ENCODE data around the gene HDAC10. TPM values are rescaled to one million over a fixed set of nuclear protein-coding genes. Genes with fewer than 3 reads are reported as not detected.
"Not testable (repeated sequence)": the region's sequence is repeated elsewhere in the genome, so short reads cannot be mapped to it uniquely, and the experiment has no call there.

HDAC10 gene
- total RNA-seq, 2 donors from 2014 or later, result 40.5 to 59.1 TPM

DNA sequence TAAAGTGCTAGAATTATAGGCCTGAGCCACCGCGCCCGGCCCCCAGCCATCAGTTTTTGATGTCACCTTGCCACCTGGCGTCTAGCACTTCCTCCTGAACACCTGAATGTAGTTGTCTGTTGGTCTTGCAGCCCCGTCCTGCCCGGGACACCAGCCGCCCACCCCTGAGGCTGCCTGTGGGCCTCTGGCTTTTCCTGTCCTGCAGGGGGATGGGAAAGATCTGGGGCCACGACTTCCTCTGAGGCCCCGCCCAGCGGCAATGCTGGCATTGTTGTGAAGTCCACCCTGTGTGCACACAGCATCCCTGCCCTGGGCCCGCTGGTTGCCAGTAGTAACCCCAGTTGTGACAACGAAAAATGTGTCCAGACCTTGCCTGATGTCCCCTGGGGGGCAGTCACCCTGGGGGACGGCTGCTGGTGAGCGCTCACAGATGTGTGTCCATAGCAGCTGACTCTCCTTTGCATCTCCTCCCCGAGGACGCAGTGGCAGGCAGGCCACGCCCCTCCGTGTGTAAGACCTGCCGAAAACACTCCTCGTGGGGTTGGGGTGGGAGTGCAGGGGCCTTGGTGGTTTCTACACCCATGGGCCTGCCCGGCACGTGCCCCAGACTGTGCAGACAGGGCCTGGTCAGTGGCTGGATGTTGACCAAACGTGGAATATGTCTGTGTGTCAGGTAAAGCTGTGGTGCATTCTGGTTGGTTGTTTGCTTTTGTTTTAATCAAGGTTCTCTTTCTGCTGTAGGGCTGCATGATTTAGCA lies 43.5 kb downstream of the HDAC10 start:
- no peaks in the 10 kb centered on the region for H3K4me1 ChIP-seq
- TF ChIP-seq, protein P1, sequence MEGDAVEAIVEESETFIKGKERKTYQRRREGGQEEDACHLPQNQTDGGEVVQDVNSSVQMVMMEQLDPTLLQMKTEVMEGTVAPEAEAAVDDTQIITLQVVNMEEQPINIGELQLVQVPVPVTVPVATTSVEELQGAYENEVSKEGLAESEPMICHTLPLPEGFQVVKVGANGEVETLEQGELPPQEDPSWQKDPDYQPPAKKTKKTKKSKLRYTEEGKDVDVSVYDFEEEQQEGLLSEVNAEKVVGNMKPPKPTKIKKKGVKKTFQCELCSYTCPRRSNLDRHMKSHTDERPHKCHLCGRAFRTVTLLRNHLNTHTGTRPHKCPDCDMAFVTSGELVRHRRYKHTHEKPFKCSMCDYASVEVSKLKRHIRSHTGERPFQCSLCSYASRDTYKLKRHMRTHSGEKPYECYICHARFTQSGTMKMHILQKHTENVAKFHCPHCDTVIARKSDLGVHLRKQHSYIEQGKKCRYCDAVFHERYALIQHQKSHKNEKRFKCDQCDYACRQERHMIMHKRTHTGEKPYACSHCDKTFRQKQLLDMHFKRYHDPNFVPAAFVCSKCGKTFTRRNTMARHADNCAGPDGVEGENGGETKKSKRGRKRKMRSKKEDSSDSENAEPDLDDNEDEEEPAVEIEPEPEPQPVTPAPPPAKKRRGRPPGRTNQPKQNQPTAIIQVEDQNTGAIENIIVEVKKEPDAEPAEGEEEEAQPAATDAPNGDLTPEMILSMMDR (IDR thresholded peaks at IDR 0.05), result no peak
- no peak overlapping the region for H3K27ac ChIP-seq
- no peak for DNase-seq
- no peaks in the 10 kb centered on the region for H3K27me3 ChIP-seq
- intact Hi-C loops (cut with DNase I), result loop anchor here (2.0 kb wide), 1 partner anchor 57 kb away; no protein-coding TSS in a partner anchor
- no peak overlapping the region for H3K9ac ChIP-seq (ENCODE audit: low read depth in 2 of 2, low read length in 2 of 2)
- no peaks in the 10 kb centered on the region for H3K9me3 ChIP-seq
- H3K36me3 ChIP-seq, result peaks cover 5% of the 10 kb centered on the region
- H3K4me3 ChIP-seq, result no peak overlapping the region

DNA sequence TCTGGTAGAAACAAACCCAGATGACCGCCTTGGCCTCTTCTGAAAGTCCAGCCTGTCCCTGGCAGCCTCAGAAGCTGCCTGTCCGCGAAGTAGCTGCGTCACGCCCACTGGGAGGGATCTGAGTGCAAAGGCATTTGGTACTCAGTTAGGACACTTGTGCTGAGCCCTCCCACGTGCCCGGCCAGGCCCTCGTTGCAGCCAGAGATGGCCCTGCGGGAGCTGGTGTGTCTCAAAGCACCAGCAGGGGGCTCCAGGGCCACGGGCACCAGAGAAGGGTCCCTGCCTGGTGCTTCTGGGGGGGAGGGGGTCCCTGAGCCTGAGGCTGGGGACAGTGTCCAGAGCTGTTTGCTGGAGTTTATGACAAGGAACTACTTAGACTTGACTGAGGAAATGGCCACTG lies 44.5 kb downstream of the HDAC10 start:
- no peaks in the 10 kb centered on the region for H3K27me3 ChIP-seq
- H3K9me3 ChIP-seq, result no peaks in the 10 kb centered on the region
- intact Hi-C loops (cut with DNase I), result no loop called here
- H3K9ac ChIP-seq (ENCODE audit: low read depth in 2 of 2, low read length in 2 of 2), result no peak overlapping the region
- TF ChIP-seq, protein P1 (IDR thresholded peaks at IDR 0.05), result no peak
- peaks cover 7% of the 10 kb centered on the region for H3K4me1 ChIP-seq
- no peak overlapping the region for H3K4me3 ChIP-seq
- peaks cover 5% of the 10 kb centered on the region for H3K36me3 ChIP-seq
- no peak for DNase-seq
- no peak overlapping the region for H3K27ac ChIP-seq

DNA sequence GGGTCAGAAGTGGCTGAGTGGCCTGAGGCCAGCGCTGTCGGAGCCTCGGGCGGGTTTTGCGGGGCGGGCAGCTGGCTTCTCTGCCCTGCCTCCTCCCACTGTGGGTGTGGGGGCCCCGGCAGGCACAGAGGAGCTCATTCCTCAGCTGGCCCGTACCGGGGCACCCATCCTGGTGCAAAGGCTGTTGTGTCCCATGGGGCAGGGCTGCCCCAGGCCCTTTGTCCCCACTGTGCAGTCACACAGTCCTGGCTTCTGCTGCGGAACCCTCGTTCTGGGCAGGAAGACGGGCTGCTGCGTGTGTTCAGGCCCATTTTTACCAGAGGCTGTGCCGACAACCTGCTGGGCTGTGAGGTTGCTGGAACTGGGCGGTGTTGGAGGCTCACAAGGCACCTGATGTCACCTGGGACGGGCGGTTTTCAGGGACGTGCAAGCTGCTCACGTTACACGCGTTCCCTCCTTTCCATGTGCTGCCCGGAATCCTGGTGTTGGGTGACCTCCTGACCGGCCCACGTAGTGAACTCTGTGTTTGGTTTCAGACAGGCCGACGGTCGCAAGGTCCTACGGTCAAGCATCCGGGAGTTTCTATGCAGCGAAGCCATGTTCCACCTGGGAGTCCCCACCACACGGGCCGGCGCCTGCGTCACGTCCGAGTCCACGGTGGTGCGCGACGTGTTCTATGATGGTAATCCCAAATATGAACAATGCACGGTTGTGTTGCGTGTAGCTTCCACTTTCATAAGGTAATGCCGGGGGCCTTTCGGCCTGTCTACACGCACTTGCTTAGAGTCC lies 45.1 kb downstream of the HDAC10 start:
- DNase-seq, result no peak
- Histone ChIP-seq H3K9me3 (no peaks in the 10 kb centered on the region), H3K27ac (no peak overlapping the region), H3K36me3 (peaks cover 5% of the 10 kb centered on the region), H3K9ac (ENCODE audit: low read depth in 2 of 2, low read length in 2 of 2) (no peak overlapping the region), H3K27me3 (no peaks in the 10 kb centered on the region), H3K4me3 (no peak overlapping the region), H3K4me1 (peaks cover 7% of the 10 kb centered on the region)
- intact Hi-C loops (cut with DNase I), result no loop called here
- TF ChIP-seq, protein P1 (IDR thresholded peaks at IDR 0.05), result no peak

GRCh38 chr22:50204998-50205397 lies 46.1 kb downstream of the HDAC10 start:
- H3K9ac ChIP-seq (ENCODE audit: low read depth in 2 of 2, low read length in 2 of 2); DNase-seq; H3K27me3 ChIP-seq; H3K9me3 ChIP-seq; intact Hi-C loops (cut with DNase I); H3K4me1 ChIP-seq; H3K27ac ChIP-seq; H3K36me3 ChIP-seq; H3K4me3 ChIP-seq: not testable (repeated sequence)

DNA sequence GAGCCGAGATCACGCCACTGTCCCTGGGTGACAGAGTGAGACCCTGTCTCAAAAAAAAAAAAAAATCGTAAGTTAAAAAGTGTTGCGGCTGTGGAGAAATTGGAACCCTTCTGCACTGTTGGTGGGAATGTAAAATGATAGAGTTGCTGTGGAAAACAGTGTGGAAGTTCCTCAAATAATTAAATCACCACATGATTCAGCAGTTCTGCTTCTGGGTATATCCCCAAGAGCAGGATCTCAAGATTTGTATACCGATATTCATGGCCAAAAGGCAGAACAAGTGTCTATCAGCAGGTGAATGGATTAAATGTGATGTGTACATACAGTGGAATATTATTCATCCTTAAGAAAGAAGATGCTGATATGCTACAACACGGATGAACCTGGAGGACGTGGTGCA lies 46.5 kb downstream of the HDAC10 start:
- intact Hi-C loops (cut with DNase I), result no loop called here
- no peaks in the 10 kb centered on the region for H3K9me3 ChIP-seq
- peaks cover 7% of the 10 kb centered on the region for H3K4me1 ChIP-seq
- no peak overlapping the region for H3K27ac ChIP-seq
- H3K27me3 ChIP-seq, result no peaks in the 10 kb centered on the region
- H3K36me3 ChIP-seq, result no peaks in the 10 kb centered on the region
- no peak overlapping the region for H3K9ac ChIP-seq (ENCODE audit: low read depth in 2 of 2, low read length in 2 of 2)
- no peak overlapping the region for H3K4me3 ChIP-seq
- TF ChIP-seq, protein P1 (IDR thresholded peaks at IDR 0.05), result no peak
- DNase-seq, result no peak

- intact Hi-C loops (cut with DNase I), result no loop called here
- peaks cover 7% of the 10 kb centered on the region for H3K4me1 ChIP-seq
- no peaks in the 10 kb centered on the region for H3K27me3 ChIP-seq
- no peak overlapping the region for H3K4me3 ChIP-seq
- no peaks in the 10 kb centered on the region for H3K9me3 ChIP-seq
- no peak overlapping the region for H3K9ac ChIP-seq (ENCODE audit: low read depth in 2 of 2, low read length in 2 of 2)
- TF ChIP-seq, protein P1 (IDR thresholded peaks at IDR 0.05), result no peak
- no peak for DNase-seq
- H3K27ac ChIP-seq, result no peak overlapping the region
- no peaks in the 10 kb centered on the region for H3K36me3 ChIP-seq
Observed at GRCh38 chr22:50203288-50203687, 47.8 kb downstream of the HDAC10 start.
